ENCODE measurements around the gene PMM2.
"Not testable (repeated sequence)": the region's sequence is repeated elsewhere in the genome, so short reads cannot be mapped to it uniquely, and the experiment has no call there.

The PMM2 gene

DNA sequence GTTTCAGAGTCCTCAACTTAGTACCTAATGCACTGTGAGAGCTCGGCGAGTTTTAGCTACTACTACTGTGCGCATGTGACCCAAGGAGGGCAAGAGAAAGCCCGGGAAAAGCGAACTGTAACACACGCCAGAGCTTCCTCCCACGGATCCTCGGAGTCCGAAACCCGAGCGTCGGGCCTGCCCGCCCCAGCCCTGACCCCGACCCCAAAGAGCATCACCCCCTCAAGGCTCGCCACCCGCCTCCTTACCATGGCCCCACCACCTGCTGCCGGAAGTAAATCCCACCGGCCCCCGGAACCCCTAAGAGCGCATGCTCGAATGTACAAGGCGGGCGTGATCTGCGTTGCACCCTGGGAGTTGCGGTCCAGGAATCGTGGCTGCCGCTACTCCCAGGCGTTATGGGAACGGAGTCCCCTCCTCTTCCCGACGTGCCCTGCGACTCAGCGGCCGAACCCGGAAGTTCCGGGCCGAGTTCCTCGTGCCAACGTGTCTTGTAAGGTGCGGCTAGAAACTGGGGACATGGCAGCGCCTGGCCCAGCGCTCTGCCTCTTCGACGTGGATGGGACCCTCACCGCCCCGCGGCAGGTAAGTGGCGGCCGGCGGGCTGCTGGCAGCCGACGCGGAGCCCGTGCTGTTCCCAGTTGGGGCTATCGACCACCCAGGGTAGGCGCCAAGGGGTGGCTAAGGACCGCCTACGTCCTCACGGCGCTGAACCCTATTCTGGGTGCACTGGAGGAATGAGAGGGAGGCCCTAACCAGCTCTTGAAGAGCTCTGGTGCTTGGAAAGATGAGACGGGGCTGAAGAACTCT lies at the start of gene PMM2, which contains the start of gene TMEM186:
Gene PMM2, plus strand, starts transcription at position 476 of the 810 bp plus-strand sequence. Its CDS starts 44 bp downstream, at position 520.
Gene TMEM186, minus strand, starts transcription at position 276 of the 810 bp plus-strand sequence. Its CDS starts 25 bp downstream, at position 251.
- DNase-seq = peak; percentile 94 to 97

DNA sequence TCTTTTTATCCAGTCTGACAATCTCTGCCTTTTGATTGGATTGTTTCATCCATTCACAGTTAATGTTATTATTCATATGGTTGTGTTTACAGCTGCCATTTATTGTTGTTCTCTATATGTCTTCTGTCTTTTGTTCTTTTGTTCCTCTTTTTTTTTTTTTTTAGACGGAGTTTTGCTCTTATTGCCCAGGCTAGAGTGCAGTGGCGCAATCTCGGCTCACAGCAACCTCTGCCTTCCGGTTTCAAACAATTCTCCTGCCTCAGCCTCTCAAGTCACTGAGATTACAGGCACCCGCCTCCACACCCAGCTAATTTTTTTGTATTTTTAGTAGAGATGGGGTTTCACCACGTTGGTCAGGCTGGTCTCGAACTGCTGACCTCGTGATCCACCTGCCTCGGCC lies 48.7 kb upstream of the PMM2 start:
- DNase-seq = not testable (repeated sequence)

DNA sequence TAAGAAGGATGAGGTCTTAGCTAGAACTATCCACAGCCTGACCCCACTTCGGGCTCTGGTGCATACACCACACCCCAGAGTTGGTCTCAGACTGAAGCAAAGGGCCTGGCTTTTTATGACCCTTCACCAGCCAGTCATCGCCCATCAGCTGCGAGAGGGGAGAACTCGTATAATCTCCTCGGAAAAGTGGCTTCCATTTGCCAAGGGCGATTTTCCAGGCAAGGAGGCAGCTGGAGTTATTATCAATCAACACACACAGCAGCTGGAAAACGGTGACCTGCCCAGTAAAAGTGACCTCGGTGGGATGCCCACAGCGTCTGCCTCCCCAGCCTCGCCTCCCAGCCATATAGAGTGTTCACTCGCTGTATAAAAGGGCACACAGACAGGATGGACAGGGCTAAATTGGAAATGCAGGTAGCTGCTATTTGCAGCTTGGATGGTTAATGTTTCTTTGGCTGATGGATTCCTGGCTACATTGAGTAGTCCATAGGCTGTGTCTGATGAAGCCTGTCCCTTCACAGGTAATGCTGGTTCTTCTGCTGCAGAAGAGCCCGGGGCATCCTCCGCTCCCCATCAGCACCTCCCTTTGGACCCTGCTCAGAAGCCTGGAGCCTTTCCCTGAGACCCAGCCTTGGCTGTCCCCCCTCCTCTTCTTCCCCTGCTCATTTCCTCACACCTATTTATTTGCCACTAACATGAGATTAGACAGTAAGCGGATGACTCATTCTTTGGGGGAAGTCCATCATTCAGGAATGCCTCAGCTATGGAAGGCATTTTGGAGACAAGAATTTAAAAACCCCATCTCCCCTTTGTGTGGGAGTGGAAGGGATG lies 45.9 kb upstream of the PMM2 start:
- DNase-seq = no peak

DNA sequence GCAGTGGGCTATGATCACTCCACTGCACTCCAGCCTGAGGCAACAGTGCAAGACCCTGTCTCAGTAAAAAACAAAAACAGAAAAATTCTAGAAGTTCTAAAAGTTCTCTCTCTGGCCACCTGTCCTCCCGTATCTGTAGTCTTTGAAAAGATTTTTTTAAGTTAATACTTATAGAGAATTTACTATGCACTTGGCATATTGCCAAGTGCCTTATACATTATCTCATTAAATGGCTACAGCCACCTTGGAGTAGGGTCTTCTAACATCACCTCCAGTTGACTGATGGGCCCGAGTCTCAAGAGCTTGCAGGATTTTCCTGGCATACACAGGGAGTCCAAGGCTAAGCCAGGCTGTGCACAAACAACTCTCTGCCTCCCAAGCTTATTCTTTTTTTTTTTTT lies 44.9 kb upstream of the PMM2 start:
- DNase-seq = no peak

DNA sequence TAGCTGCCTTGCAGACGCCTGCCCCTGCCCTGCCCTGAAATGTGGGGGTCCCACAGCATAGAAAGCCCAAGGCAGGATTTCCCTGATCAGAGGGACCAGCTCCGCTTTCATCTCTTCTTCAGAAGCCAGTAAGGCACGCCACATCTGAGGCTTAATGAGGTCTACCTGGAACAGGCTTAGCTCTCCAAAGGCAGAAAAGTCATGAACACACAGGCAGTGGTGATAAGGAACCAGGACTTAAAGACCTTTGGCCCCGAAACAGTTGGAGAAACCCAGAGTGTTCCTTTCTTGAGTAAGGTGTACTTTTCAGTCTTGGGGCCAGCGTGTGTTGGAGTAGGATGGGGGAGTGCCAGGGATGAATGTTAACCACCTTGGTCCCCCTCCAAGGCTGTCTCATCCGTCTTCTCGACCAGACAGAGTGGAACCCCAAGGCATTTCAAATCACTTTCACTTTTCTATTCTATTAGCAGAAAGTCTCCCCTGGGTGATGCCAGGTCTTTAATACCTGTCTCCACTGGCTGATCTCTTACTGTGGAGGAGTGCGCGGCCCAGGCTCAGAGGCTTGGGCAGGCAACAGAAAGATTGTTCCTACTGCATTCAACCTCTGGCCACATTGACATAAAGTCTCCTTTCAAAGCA lies 44.1 kb upstream of the PMM2 start:
- no peak for DNase-seq

DNA sequence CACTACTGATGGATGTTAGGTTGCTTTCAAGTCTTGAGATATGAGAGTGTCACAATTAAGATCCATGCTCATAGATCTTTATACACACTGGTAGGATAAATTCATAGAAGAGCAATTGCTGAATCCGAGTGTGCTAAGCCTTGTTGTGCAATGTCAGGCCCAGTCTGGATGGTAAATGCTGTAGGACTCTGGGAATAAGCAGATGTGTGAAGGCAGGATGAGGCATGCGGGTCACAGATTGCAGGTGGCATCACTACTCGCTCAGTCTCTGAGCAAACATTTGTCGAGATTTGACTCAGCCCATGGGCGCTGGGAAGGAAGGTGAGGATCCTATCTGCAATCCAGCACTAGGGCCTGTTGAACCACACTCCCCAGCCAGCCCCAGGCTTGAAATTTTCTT lies 40.9 kb upstream of the PMM2 start:
- no peak for DNase-seq

DNA sequence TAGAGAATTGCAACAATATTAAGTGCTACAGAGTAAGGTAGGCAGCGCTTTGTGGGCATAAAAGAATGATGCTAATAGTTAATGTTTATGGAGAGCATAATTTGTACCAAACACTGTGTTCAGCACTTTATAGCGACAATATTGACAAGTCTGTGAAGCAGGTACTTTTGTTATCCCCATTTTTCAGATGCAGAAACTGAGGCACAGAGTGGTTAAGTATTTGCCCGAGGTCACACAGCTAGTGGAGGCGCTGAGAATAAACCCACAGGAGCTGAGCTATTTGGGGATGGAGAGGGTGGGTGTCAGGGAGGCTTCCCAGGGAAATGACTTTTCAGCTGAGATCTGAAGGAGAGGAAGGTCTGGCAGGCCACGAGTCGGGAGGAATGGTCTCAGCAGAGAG lies 39.6 kb upstream of the PMM2 start:
- no peak for DNase-seq

DNA sequence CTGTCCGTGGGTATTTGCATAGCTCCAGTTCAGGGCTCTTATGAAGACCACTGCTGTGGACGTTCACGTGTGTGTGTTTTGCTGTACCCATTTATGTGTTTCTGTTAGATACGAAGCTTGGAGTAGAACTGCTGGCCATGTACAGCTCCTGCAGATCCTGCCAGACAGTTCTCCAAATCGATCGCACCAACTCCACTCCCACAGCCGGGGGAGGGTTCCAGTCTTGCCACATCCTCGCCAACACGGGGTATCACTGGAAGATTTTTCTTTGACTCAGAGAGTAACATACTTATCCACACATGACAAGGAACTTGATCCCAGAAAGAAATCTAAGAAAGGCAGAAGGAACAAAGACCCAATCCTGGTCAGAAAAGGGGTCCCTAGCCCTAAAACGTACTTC lies 37.6 kb upstream of the PMM2 start:
- DNase-seq = no peak

DNA sequence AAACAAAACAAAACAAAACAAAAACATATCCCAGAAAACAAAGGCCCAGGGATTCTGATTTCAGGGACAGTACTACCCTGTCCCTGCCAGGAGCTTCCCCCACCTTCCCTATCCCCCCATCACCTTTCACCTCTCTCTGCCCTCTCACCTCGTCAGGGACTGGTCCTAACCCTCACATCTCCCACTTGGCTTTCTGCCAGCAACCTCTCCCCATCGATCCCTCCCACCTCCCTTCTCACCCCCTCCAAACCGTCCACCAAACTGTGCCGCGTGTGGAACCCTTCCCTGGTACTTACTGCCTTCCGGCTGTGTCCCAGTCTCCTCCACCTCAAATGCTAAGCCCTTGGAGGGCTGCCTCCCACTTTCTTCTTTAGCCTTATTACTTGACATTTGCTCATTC lies 36.6 kb upstream of the PMM2 start:
- no peak for DNase-seq

DNA sequence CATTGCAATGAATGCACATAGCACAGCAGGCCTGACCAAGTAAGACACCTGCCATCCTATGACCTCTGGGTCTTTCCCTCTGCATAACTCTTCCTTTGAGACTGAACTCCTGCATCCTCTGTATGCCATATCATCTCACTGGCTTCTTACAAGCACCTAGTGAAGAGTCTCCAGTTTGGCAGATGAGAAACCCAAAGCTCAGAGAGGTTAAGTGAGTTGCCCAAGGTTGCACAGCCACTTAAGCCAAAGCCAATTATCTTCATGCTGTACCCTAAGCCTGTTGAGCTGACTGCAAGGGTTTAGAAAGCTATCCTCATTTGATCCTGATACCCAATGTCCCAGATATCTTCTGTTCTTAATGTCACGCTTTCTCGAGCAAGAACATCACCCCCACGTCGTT lies 35.4 kb upstream of the PMM2 start:
- DNase-seq = no peak

DNA sequence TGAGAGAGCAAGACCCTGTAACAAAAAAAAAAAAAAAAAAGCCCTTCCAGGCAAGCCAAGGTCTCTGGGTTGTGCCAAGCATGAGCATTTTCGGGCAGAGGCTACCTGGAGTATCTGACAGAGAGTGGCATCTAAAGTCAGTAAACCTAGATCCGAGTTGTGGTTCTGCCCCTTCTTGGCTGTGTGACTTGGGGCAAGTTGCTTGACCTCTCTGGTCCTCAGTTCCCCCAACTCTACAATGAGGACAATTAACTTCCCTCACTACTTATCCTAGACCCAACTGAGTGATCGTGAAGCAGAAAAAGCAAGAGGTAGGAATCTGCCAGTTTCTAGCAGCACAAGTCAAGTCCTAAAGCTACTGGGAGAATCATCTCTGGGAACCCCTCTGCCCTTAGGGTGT lies 34.6 kb upstream of the PMM2 start:
- DNase-seq = no peak

DNA sequence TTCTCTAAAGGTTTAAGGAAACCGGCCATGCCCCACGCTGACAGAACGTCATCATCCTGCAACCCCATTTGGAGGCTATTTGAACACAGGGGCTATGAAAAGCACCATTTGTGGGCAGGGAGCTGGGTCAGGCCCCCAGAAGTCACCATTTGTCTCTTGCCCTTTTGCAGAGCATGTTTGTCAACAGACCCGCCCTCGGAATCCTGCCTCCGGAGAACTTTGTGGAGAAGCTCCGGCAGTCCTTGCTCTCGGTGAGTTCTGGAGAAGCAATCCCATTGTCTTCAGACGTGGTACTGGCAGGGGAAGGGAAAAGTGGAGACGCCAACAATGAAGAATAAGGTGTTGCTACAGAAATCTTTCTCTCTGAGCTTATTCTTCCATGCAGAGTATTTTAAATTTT lies 33.7 kb upstream of the PMM2 start:
- DNase-seq = no peak

DNA sequence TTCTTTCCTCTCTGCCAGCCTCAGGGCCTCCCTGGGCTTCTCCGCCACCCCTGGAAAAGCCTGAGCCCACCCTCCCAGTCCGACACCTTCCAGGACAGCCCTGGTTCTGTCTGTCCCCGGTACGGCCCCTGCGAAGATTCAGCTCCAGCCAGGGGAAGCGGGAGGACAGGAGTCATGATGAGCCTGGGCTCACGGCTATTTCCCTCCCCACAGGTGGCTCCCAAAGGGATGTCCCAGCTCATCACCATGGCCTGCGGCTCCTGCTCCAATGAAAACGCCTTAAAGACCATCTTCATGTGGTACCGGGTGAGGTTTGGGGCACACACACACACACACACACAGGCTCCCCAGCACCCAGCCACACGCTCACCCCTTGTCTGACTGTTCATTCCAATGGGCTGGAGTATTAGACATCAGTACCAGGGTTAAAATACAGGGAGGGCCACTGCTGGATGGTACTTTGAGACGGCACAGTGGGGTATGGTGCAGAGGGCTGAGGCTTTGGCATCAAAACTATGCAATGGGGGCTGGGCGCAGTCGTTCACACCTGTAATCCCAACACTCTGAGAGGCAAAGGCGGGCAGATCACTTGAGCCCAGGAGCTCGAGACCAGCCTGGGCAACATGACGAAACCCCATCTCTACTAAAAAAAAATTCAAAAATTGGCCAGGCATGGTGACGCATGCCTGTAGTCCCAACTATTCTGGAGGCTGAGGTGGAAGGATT lies 33.0 kb upstream of the PMM2 start:
- no peak for DNase-seq

DNA sequence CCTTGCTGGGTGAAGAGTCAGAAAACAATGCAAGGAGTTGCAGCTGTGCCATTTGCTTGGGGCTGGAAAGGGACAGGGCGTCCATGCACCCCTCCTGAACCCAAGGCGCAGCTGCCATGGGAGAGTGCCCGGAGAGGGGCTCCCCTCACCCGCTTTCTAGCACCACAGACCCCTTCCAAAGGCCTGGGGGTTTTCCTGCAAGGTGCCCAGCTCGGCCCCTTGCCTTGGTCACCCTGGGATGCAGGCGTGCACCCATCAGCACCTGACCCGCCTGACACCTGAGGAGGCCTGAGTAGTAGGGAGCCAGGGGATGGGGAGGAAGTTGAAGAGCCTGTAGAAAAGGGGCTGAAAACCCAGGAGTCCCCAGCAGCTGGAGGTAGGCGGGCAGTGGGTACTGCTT lies 30.5 kb upstream of the PMM2 start:
- DNase-seq = no peak

DNA sequence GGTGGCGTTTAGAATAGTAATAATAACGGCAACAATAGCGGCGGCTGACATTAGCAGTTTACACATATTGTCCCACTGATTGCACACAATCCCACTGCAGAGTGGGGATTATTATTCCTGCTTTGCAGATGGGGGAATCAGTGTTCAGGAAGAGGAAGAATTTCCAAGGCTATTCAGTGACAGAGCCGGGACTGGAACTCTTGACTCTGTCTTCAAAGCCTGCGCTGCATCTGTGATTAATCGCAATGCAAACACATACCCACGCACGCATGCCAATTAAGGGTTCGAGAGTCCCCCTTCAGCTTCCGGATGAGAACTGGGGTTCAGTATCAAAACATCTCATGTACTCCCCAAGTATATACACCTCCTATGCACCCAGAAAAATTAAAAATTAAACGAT lies 29.4 kb upstream of the PMM2 start:
- no peak for DNase-seq

DNA sequence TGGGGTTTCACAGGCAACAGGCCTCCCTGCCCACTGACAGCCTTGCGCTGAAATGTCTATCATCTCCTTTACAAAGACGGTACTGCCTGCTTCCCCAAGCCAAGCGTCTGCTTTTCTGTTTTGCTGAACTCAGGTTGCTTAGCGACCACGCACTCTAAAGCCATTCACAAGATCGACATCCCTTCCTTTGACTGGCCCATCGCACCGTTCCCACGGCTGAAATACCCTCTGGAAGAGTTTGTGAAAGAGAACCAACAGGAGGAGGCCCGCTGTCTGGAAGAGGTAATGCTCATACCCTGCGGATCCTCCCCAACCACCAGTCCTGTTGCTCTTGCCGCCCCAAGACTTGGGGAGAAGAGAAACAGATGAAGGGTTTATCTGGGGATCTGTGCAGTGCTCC lies 28.9 kb upstream of the PMM2 start:
- no peak for DNase-seq

DNA sequence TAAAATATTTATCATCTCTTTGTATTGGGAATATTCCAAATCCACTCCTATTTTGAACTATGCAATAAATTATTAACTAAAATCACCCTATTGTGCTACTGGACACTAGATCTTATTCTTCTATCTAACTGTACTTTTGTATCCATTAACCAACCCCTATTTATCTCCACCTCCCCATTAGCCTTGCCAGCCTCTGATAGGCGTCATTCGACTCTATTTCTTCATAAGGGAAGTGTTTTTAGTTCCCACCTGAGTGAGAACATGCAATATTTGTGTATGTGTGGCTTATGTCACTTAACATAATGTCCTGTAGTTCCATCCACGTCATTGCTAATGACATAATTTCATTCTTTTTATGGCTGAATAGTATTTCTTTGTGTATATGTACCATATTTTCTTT lies 24.1 kb upstream of the PMM2 start:
- no peak for DNase-seq

DNA sequence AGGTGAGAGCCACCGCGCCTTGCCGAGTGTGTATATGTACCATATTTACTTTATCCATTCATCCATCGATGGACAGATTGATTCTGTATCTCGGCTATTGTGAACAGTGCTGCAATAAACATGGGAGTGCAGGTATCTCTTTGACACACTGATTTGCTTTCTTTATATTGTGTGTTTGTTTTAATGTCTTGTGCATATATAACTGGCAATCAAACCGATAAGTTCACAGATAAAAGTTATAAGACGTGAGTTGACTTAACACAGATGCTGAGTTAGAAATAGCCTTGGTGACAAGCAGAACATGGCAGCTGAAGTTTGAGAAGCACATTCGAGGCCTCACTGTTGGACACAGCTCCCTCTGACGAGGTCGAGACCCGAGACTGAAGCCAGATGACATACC lies 23.4 kb upstream of the PMM2 start:
- no peak for DNase-seq

DNA sequence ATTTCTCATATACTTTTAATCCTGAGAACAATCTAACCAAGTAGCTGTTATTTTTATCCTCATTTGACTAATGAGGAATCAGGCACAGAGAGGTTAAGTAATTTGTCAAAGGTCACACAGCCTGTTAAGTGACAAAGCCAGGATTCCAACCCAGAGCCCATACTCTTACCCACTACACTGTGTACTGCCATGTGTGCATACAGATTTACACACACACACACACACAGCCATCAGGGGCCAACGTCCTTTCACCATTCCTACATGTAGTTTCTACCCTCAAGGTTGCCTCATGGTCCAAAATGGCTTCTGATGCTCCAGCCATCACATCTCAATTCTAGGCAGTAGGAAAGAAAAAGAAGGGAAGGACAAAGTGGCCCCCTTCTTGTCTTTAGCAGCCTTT lies 22.3 kb upstream of the PMM2 start:
- DNase-seq = no peak

DNA sequence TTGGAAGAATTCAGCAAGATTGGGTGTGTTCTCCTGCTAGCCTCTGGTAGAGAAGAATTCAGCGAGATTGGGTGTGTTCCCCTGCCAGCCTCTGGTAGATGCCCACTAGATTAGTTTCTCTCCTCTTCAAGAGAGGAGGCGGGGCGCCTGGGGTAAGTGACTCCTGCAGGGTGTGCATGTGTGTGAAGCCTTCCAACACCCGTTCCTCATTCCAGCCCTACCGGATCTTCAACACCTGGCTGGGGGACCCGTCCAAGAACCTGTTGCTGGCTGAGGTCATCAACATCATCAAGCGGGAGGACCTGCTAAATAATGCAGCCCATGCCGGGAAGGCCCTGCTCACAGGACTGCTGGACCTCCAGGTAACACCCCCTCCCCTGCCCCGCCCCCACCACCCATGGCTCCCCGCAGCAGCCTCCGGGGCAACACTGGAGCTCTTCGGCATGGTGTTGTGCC lies 21.5 kb upstream of the PMM2 start:
- DNase-seq = no peak

DNA sequence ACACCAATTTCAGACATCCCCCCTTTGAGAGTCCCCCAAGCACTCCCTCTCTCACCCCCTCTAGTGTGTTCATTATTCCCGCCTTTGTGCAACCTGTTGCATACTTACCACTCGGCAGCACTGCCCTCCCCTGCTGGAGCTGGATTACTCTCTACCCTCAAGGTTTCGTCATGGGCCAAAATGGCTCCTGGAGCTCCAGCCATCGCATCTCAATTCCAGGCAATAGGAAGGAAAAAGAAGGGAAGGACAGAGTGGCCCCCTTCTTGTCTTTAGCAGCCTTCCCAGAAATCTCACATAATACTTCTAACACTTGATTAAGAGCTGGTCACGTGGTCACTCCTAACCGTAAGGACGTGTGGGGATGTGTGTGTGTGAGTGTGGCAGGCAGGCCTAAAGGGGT lies 20.4 kb upstream of the PMM2 start:
- DNase-seq = no peak

DNA sequence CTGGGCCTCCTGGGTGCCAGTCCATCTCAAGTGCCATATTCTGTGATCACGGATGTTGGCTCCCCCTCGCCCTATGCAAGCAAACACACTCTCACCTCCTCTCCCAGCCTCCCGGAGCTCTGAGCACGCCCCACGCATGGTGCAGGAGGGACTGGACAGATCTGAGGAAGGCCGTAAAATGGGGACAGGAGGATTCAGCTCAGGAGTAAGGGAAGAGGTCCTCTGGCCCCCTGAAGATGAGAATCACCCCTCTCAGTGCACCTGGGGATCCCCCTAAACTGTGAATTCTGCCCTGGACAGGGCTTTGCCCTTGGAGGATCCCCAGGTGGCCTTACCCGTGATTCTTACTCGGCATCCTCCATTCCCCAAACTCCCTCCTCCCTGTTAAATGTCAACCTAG lies 15.8 kb upstream of the PMM2 start:
- DNase-seq = no peak

DNA sequence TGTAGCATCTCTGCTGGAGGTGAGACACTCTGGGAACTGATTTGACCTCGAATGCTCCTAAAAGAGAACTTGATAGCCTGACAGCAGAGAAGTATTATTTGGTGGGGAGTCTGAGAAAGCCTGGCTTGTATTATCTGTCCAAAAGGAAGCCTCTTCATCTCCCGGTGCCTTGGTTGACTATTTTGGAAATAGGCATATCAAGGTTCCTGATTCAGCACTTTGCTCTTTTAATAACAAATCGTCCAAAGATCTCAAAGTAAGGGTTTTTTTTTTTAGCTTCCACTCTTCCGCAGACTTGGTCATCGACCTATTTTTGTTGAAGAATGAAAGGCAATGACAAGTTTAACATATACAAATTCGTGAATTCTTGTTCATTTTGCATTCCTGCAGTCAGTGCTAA lies 15.0 kb upstream of the PMM2 start:
- DNase-seq = no peak

Measured in NCI-H2081 (cell line).